Middle frontal gyrus (tissue), 1 donor: ENCODE data around the gene ACSM2A.
"Not testable (repeated sequence)": the region's sequence is repeated elsewhere in the genome, so short reads cannot be mapped to it uniquely, and the experiment has no call there.

Experiments used
- DNase-seq: peaks from one replicate; pipeline ENCODE4 v3.0.0-alpha.2; 2015; ENCODE audit warnings: low spot score; ENCODE audit errors: extremely low spot score

Gene ACSM2A, protein sequence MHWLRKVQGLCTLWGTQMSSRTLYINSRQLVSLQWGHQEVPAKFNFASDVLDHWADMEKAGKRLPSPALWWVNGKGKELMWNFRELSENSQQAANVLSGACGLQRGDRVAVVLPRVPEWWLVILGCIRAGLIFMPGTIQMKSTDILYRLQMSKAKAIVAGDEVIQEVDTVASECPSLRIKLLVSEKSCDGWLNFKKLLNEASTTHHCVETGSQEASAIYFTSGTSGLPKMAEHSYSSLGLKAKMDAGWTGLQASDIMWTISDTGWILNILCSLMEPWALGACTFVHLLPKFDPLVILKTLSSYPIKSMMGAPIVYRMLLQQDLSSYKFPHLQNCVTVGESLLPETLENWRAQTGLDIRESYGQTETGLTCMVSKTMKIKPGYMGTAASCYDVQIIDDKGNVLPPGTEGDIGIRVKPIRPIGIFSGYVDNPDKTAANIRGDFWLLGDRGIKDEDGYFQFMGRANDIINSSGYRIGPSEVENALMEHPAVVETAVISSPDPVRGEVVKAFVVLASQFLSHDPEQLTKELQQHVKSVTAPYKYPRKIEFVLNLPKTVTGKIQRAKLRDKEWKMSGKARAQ

GRCh38 chr16:20451364-20451763 is at the start of gene ACSM2A:
Gene ACSM2A (plus strand): TSS chr16:20451521. CDS start chr16:20460115, 8,594 bp downstream.
- DNase-seq = not testable (repeated sequence)

GRCh38 chr16:20402651-20403050 is 48.7 kb upstream of the ACSM2A start:
- no peak for DNase-seq

- no peak for DNase-seq
Observed at GRCh38 chr16:20404637-20405036, 46.7 kb upstream of the ACSM2A start, which contains the start of gene PDILT. Gene PDILT (minus strand): TSS chr16:20404737. CDS start chr16:20399300, 5,437 bp downstream.

GRCh38 chr16:20409398-20410120 is 41.8 kb upstream of the ACSM2A start, which contains the start of gene ACSM5:
Gene ACSM5 (plus strand): TSS chr16:20409534. CDS start chr16:20411485, 1,951 bp downstream.
- DNase-seq = no peak

DNA sequence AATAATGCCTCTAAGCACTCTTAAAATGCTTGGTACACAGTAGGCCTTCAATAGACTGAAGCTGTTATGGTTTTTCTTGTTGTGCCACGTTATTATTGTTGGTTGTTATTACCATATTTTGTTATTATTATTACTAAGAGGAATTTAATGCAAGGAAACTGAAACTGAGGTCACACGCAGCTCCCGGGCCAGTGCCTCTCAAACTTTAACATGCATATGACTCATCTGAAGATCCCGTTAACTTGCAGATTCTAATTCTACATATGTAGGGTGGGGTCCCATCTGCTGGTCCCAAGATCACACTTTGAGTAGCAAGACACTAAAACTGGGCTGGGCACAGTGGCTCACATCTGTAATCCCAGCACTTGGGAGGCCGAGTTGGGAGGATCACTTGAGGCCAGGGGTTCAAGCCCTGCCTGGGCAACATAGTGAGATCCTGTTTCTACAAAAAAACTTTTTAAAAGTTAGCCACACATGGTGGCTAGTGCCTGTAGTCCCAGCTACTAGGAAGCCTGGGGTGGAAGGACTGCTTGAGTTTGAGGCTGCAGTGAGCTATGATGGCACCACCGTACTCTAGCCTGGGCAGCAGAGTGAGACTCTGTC is 41.1 kb upstream of the ACSM2A start:
- no peak for DNase-seq

- DNase-seq = no peak
Observed at GRCh38 chr16:20411055-20411454, 40.3 kb upstream of the ACSM2A start.

DNA sequence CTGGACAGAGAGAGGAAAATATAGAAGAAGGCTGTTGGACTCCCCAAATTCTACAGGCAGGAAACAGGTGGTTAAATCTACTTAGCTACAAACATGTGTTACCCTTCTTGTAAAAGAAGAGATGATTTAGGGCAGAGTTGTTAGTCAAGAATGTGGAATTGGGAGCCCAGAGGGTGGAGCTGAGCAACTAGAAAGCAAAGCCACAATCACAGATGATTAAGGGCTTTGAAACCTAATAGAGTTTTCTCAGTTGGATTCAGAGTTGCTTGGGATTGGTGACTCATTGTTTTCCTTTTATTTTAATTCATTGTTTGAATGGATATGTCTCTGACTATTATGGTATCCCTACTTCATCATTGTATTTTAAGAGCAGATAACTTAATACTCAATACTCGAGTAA is 35.8 kb upstream of the ACSM2A start:
- no peak for DNase-seq

DNA sequence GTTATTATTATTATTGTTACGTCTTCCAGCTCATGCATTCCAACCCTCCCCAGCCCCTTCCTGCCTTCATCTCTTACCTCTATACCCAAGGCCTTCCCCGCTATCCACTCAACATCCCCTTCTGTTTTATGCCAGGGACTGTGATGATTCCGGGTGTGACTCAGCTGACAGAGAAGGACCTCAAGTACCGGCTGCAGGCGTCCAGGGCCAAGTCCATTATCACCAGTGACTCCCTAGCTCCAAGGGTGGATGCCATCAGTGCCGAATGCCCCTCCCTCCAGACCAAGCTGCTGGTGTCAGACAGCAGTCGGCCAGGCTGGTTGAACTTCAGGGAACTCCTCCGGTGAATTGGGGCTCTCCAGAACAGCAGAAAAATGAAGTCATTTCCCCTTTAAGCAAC is 32.2 kb upstream of the ACSM2A start:
- not testable (repeated sequence) for DNase-seq

- DNase-seq = not testable (repeated sequence)
Observed at GRCh38 chr16:20421748-20422147, 29.6 kb upstream of the ACSM2A start.

DNA sequence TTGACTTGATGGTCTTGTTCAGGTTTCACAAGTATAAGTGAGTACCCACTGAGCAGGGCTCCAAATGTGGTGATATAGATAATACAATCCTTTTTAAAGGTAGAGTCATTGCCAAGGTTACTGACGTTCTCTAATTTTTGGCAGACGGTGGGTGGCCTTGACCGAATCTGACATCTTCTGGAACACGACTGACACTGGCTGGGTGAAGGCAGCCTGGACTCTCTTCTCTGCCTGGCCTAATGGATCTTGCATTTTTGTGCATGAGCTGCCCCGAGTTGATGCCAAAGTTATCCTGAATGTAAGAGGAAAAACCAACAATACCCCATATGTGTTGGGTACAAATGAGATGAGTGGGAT is 27.6 kb upstream of the ACSM2A start:
- DNase-seq = not testable (repeated sequence)

DNA sequence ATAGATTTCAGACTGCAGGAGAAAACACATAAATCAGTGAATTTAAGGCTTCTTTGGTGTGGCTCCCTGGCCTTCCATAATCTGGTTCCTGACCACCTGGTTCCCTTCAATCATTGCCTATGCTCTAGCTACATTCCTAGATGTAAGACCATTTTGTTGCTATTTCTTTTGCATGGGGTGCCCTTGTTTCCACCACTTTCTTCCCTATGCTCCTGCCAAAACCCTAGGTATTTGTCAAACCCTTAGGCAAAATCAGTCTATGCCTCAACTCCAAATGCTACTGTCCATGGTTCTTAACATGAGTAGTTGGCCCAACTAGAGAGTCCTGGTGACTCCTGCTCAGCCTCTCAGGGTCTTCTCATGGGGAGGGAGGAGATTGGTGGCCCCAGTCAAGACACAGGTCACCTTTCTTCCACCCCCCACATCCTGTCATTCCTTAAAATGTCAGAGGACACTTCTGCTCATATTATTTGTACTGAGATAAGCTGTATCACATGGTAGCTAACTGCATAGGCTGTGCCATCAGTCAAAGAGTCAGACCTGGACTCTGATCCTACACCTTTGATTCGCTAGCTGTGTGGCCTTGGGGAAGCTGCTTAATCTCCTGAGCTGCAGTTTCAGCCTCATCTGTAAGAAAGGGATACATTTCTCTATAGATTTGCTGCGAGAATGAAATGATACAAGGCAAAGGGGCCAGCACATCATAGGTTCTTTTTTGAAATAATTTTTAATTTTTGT is 27.0 kb upstream of the ACSM2A start:
- no peak for DNase-seq

DNA sequence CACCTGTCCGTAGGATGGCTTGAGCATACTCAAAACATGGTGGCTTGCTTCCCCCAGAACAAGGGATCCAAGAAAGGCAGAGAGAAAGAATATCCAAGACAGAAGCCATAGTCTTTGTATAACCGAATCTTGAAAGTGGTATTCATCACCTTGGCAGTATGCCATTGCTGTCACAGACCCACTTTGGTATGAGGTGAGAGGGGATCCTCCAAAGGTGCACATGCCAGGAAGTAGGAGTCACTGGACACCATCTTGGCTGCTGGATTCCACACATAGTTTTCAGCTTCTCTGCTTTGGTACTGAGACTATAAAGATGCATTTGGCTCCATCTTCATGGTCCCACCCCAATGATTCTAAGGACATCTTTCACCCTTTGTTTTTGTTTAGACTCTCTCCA is 23.9 kb upstream of the ACSM2A start:
- DNase-seq = not testable (repeated sequence)

DNA sequence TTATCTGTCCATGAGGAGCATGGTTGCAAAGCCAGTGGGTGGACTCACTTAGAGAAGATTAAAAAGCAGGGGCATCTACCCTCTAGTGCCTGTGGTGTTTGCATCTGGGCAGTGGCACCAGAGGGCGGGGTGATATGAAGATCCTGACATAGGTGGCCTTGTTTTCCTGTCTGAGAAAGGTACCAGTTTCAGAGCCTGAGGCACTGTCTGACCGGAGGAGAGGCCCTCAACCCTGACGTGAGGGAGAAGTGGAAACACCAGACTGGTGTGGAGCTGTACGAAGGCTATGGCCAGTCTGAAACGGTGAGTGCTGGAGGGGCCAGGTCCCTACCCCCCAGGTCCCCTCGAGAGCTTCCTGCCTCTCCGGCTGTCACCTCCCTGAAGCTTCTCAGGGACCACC is 21.8 kb upstream of the ACSM2A start:
- DNase-seq = not testable (repeated sequence)

GRCh38 chr16:20430480-20430879 is 20.8 kb upstream of the ACSM2A start:
- not testable (repeated sequence) for DNase-seq

DNA sequence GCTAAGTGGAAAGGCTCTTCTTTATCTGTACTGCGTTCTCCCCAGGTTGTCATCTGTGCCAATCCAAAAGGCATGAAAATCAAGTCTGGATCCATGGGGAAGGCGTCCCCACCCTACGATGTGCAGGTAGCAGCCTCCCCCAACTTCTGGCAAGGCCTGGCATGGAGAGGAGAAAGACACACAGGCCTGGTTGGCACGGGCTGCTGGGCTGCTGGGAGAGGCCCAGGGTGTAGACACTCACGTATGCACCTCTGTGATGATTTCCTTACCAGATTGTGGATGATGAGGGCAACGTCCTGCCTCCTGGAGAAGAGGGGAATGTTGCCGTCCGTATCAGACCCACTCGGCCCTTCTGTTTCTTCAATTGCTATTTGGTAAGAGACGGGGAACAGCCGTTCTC is 20.4 kb upstream of the ACSM2A start:
- DNase-seq = no peak

GRCh38 chr16:20438950-20439349 is 12.4 kb upstream of the ACSM2A start:
- not testable (repeated sequence) for DNase-seq

DNA sequence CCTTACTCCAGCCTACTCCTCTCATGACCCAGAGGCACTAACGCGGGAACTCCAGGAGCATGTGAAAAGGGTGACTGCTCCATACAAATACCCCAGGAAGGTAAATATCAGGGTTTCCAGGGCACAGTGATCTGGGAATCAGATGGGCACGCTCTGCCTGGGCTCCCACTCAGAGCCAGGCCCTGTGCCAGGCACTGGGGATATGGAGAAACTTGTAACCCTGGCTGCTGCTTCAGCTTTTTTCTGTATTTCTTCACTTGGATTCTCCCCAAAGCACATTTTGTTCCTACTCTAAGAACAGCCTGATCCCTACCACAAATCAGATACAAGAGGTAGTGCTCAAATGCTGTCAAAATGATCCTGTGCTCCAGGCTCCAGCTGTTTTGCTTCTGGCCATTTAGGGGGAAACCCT is 11.5 kb upstream of the ACSM2A start:
- DNase-seq = not testable (repeated sequence)

DNA sequence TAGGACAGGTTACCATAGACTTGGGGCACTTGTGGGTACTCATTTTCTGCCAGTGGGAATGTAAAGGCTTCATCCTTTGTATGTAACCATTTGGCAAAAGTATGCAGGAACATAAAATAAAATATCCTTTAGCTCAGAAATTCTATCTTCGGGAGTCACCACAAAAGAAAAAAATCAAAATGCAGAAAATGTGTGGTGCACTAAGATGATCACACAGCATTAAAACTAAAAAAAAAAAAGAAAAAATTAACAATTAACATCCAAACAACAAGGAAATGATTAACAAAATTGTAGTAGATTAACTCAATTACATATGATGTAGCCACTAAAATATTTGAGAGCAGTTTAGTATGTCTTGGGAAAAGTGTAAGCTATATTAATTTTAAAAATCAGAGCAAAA is 10.6 kb upstream of the ACSM2A start:
- not testable (repeated sequence) for DNase-seq

GRCh38 chr16:20441191-20441590 is 10.1 kb upstream of the ACSM2A start:
- DNase-seq = no peak

- not testable (repeated sequence) for DNase-seq
Observed at GRCh38 chr16:20441859-20442258, 9.5 kb upstream of the ACSM2A start.
